ENCODE data around the gene TSKS.

Gene TSKS

GRCh38 chr19:49793561-49793840 lies 30.4 kb upstream of the TSKS start:
- Histone ChIP-seq H3K79me2 (ENCODE audit: control insufficient read depth, insufficient read depth, low read length, unreplicated experiment) (peaks cover 9% of the 10 kb centered on the region), H3K27me3 (ENCODE audit: insufficient read depth, low read length) (no peaks in the 10 kb centered on the region), H3K27ac (ENCODE audit: low read depth, low read length) (no peak overlapping the region), H2AFZ (ENCODE audit: low read length, unreplicated experiment) (no peak overlapping the region), H3K36me3 (ENCODE audit: insufficient read depth, low read length) (0 out of 2 replicates have a peak, but pooled peaks cover 7% of the 10 kb centered on the region), H3K4me3 (ENCODE audit: low read depth, low read length) (no peak overlapping the region), H3K4me1 (ENCODE audit: control insufficient read depth, insufficient read depth, low read length, unreplicated experiment) (peaks cover 4% of the 10 kb centered on the region)

GRCh38 chr19:49792829-49793560 lies 29.9 kb upstream of the TSKS start:
- no peak overlapping the region for H2AFZ ChIP-seq (ENCODE audit: low read length, unreplicated experiment)
- H3K79me2 ChIP-seq (ENCODE audit: control insufficient read depth, insufficient read depth, low read length, unreplicated experiment), result peaks cover 12% of the 10 kb centered on the region
- H3K36me3 ChIP-seq (ENCODE audit: insufficient read depth, low read length), result 0 out of 2 replicates have a peak, but pooled peaks cover 7% of the 10 kb centered on the region
- H3K27me3 ChIP-seq (ENCODE audit: insufficient read depth, low read length), result no peaks in the 10 kb centered on the region
- H3K4me1 ChIP-seq (ENCODE audit: control insufficient read depth, insufficient read depth, low read length, unreplicated experiment), result peaks cover 4% of the 10 kb centered on the region
- no peak overlapping the region for H3K27ac ChIP-seq (ENCODE audit: low read depth, low read length)
- H3K4me3 ChIP-seq (ENCODE audit: low read depth, low read length), result no peak overlapping the region

- H2AFZ ChIP-seq (ENCODE audit: low read length, unreplicated experiment), result no peak overlapping the region
- H3K4me1 ChIP-seq (ENCODE audit: control insufficient read depth, insufficient read depth, low read length, unreplicated experiment), result peaks cover 6% of the 10 kb centered on the region
- no peak overlapping the region for H3K4me3 ChIP-seq (ENCODE audit: low read depth, low read length)
- H3K36me3 ChIP-seq (ENCODE audit: insufficient read depth, low read length), result 0 out of 2 replicates have a peak, but pooled peaks cover 7% of the 10 kb centered on the region
- no peak overlapping the region for H3K27ac ChIP-seq (ENCODE audit: low read depth, low read length)
- peaks cover 18% of the 10 kb centered on the region for H3K79me2 ChIP-seq (ENCODE audit: control insufficient read depth, insufficient read depth, low read length, unreplicated experiment)
- no peaks in the 10 kb centered on the region for H3K27me3 ChIP-seq (ENCODE audit: insufficient read depth, low read length)
Measured at GRCh38 chr19:49791776-49792445, 28.8 kb upstream of the TSKS start.

DNA sequence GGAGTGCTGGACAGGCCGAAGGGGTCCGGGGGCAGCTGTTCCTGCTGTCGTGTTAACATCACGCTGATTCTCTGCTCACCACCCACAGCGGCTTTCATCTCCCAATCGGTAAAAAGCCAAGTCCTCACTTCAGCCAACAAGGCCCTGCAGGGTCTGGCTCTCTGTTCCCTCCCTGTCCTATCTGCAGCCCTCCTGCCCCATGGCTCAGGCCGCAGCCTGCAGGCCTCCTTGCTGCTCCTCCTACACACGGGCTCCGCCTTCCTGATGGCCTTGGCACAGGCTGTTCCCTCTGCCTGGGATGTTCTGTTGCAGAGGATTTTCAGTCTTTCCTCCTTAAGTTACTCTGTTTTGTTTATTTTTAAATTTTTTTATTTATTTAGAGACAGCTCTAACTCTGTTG lies 27.8 kb upstream of the TSKS start:
- peaks cover 18% of the 10 kb centered on the region for H3K79me2 ChIP-seq (ENCODE audit: control insufficient read depth, insufficient read depth, low read length, unreplicated experiment)
- H3K27ac ChIP-seq (ENCODE audit: low read depth, low read length), result no peak overlapping the region
- no peak overlapping the region for H3K4me3 ChIP-seq (ENCODE audit: low read depth, low read length)
- H3K4me1 ChIP-seq (ENCODE audit: control insufficient read depth, insufficient read depth, low read length, unreplicated experiment), result peaks cover 16% of the 10 kb centered on the region
- 0 out of 2 replicates have a peak, but pooled peaks cover 2% of the 10 kb centered on the region for H3K36me3 ChIP-seq (ENCODE audit: insufficient read depth, low read length)
- H3K27me3 ChIP-seq (ENCODE audit: insufficient read depth, low read length), result no peaks in the 10 kb centered on the region
- H2AFZ ChIP-seq (ENCODE audit: low read length, unreplicated experiment), result no peak overlapping the region

GRCh38 chr19:49788857-49789256 lies 25.8 kb upstream of the TSKS start:
- no peak overlapping the region for H2AFZ ChIP-seq (ENCODE audit: low read length, unreplicated experiment)
- H3K27ac ChIP-seq (ENCODE audit: low read depth, low read length), result no peak overlapping the region
- no peaks in the 10 kb centered on the region for H3K27me3 ChIP-seq (ENCODE audit: insufficient read depth, low read length)
- peaks cover 18% of the 10 kb centered on the region for H3K79me2 ChIP-seq (ENCODE audit: control insufficient read depth, insufficient read depth, low read length, unreplicated experiment)
- H3K4me3 ChIP-seq (ENCODE audit: low read depth, low read length), result no peak overlapping the region
- H3K36me3 ChIP-seq (ENCODE audit: insufficient read depth, low read length), result no peaks in the 10 kb centered on the region
- H3K4me1 ChIP-seq (ENCODE audit: control insufficient read depth, insufficient read depth, low read length, unreplicated experiment), result peaks cover 16% of the 10 kb centered on the region

DNA sequence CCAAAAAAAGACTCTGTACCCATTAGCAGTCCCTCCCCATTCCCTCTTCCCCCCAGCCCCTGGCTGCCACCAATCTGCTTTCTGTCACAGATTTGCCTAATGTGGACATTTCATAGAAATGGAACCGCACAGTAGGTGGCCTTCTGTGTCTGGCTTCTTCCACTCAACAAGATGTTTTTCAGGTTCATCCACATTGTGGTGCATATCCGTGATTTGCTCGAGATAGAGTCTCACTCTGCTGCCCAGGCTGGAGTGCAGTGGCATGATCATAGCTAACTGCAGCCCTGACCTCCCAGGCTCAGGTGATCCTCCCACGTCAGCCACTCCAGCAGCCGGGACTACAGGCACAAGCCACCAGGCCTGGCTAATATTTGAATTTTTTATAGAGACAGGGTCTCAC lies 24.6 kb upstream of the TSKS start:
- no peak overlapping the region for H3K4me3 ChIP-seq (ENCODE audit: low read depth, low read length)
- no peaks in the 10 kb centered on the region for H3K36me3 ChIP-seq (ENCODE audit: insufficient read depth, low read length)
- peaks cover 12% of the 10 kb centered on the region for H3K4me1 ChIP-seq (ENCODE audit: control insufficient read depth, insufficient read depth, low read length, unreplicated experiment)
- H3K27ac ChIP-seq (ENCODE audit: low read depth, low read length), result no peak overlapping the region
- no peak overlapping the region for H2AFZ ChIP-seq (ENCODE audit: low read length, unreplicated experiment)
- no peaks in the 10 kb centered on the region for H3K27me3 ChIP-seq (ENCODE audit: insufficient read depth, low read length)
- H3K79me2 ChIP-seq (ENCODE audit: control insufficient read depth, insufficient read depth, low read length, unreplicated experiment), result peaks cover 18% of the 10 kb centered on the region

DNA sequence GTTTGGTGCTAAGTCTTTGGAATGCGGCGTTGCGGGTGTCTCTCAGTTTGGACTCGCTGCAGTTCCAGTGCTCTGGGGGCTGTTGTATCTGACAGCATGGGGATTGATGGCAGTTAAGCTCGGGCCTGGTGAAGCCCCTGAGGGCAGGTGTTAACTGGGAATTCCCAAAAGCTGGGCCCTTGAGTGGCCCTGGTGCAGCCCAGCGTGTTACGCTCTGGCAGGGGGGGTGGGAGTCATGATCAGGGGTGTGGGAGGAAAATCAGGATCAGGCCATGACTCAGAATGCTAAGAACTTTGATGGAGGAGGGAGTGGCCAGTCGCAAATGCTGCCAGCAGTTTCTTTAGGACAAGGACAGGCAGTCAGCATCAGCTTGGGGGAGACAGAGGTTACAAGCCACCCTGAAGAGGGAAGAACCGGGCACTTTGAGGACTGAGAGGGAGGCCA lies 23.3 kb upstream of the TSKS start:
- peaks cover 18% of the 10 kb centered on the region for H3K79me2 ChIP-seq (ENCODE audit: control insufficient read depth, insufficient read depth, low read length, unreplicated experiment)
- peaks cover 12% of the 10 kb centered on the region for H3K4me1 ChIP-seq (ENCODE audit: control insufficient read depth, insufficient read depth, low read length, unreplicated experiment)
- no peaks in the 10 kb centered on the region; the same call in 1 of the 2 replicates for H3K36me3 ChIP-seq (ENCODE audit: insufficient read depth, low read length)
- no peak overlapping the region for H2AFZ ChIP-seq (ENCODE audit: low read length, unreplicated experiment)
- no peaks in the 10 kb centered on the region for H3K27me3 ChIP-seq (ENCODE audit: insufficient read depth, low read length)
- H3K27ac ChIP-seq (ENCODE audit: low read depth, low read length), result peak overlapping the region; percentile 46; the same call in 1 of the 2 replicates
- H3K4me3 ChIP-seq (ENCODE audit: low read depth, low read length), result no peak overlapping the region

DNA sequence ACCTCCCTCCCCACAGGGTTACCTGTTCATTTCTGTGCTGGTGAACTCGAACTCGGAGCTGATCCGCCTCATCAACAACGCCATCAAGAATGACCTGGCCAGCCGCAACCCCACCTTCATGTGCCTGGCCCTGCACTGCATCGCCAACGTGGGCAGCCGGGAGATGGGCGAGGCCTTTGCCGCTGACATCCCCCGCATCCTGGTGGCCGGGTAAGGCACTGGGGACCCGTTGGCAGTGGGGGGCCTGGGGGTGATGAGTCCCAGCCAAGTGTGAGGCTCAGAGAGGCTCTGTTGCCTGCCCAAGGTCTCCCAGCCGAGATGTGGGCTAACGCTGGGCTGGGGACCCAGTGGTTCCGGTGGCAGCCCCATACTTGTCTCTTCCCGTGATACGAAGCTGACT lies 19.4 kb upstream of the TSKS start:
- H3K36me3 ChIP-seq (ENCODE audit: insufficient read depth, low read length), result no peaks in the 10 kb centered on the region; the same call in 1 of the 2 replicates
- H3K27ac ChIP-seq (ENCODE audit: low read depth, low read length), result no peak overlapping the region

DNA sequence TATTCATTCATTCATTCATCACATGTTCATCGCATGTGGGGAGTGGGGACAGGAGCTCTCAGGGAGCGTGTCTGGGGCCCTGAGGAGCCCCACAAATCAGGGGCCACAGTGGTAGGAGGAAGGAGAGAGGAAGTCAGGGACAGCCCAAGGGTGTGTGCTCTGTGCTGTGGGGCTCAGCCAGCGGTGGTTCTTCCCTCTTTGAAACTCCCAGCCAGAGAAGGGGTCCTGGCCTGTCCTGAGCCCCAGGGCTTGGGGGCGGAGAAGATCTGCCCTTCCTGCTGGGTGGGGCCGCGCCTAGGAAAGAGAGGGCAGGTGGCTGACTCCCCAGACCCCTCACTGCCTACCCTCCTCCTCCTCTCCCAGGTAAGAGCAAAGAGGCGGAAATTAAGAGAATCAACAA lies 18.3 kb upstream of the TSKS start:
- H3K27me3 ChIP-seq (ENCODE audit: insufficient read depth, low read length), result no peaks in the 10 kb centered on the region
- H3K79me2 ChIP-seq (ENCODE audit: control insufficient read depth, insufficient read depth, low read length, unreplicated experiment), result peaks cover 3% of the 10 kb centered on the region
- H3K4me1 ChIP-seq (ENCODE audit: control insufficient read depth, insufficient read depth, low read length, unreplicated experiment), result peaks cover 5% of the 10 kb centered on the region
- H3K36me3 ChIP-seq (ENCODE audit: insufficient read depth, low read length), result no peaks in the 10 kb centered on the region; the same call in 1 of the 2 replicates
- no peak overlapping the region for H3K27ac ChIP-seq (ENCODE audit: low read depth, low read length)
- no peak overlapping the region for H2AFZ ChIP-seq (ENCODE audit: low read length, unreplicated experiment)
- no peak overlapping the region for H3K4me3 ChIP-seq (ENCODE audit: low read depth, low read length)

More for the DNA sequence above, 19.4 kb upstream of the TSKS start:
- Histone ChIP-seq H3K79me2 (ENCODE audit: control insufficient read depth, insufficient read depth, low read length, unreplicated experiment) (peaks cover 2% of the 10 kb centered on the region), H3K4me1 (ENCODE audit: control insufficient read depth, insufficient read depth, low read length, unreplicated experiment) (peaks cover 12% of the 10 kb centered on the region), H3K4me3 (ENCODE audit: low read depth, low read length) (no peak overlapping the region), H2AFZ (ENCODE audit: low read length, unreplicated experiment) (no peak overlapping the region), H3K27me3 (ENCODE audit: insufficient read depth, low read length) (no peaks in the 10 kb centered on the region)

DNA sequence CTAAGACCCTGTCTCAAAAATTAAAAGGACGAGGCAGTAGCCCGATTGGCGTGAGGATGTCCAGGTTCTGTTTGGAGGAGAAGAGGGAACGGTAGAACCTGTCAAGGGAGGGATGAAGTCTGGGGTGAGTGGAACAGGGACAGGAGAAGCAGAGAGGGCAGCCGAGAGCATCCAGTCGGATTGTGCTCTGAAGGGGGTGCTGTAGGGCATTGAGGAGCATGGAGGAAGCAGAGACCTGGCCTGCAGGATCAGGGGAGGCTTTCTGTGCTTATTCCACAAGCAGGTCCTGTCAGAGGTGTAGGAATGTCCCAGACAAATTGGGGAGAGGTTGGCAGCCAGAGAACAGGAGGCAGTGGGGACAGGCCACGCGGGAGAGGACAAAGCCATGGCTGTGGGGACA lies 17.8 kb upstream of the TSKS start:
- Histone ChIP-seq H3K4me1 (ENCODE audit: control insufficient read depth, insufficient read depth, low read length, unreplicated experiment) (no peaks in the 10 kb centered on the region), H3K27ac (ENCODE audit: low read depth, low read length) (no peak overlapping the region), H2AFZ (ENCODE audit: low read length, unreplicated experiment) (no peak overlapping the region), H3K36me3 (ENCODE audit: insufficient read depth, low read length) (no peaks in the 10 kb centered on the region; the same call in 1 of the 2 replicates), H3K27me3 (ENCODE audit: insufficient read depth, low read length) (no peaks in the 10 kb centered on the region), H3K4me3 (ENCODE audit: low read depth, low read length) (no peak overlapping the region), H3K79me2 (ENCODE audit: control insufficient read depth, insufficient read depth, low read length, unreplicated experiment) (peaks cover 4% of the 10 kb centered on the region)

All from ACC112 (cell line).